GM12892 (cell line): ENCODE data around the gene HES1.

Source experiments
- POLR2A ChIP-seq: IDR thresholded peaks from 2 replicates; pipeline ENCODE4 v1.6.1; 2011; ENCODE audit warnings: low read depth, low read length, control low read depth
- POLR2AphosphoS5 ChIP-seq: IDR thresholded peaks from 2 replicates; pipeline ENCODE4 v1.6.1; 2011; ENCODE audit warnings: low read depth, low read length, control low read depth

DNA sequence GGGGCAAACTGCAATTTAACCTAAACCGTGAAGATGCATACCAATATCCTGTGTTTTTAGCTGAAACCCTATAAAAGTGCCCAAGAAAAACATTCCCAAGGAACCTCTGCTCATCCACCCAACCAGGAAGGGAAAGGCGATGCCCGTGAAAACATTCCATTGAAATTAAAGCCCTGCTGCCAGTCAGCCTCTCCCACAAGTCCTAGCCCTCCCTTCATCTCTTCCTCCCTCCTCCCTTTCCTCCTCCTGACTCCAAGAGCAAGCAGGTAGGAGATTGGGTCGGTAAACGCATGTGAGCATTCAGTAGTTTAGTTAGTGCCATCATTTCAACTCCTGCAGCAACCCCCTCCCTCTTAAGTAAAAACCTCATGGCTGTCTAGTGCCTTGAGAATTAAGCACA is 27.7 kb downstream of the HES1 start:
- TF ChIP-seq POLR2A: no peak
- no peak for TF ChIP-seq POLR2AphosphoS5
